Lung microvascular endothelial cell (primary cell): Measurements from ENCODE around the gene TMEM208. TPM values are rescaled to one million over a fixed set of nuclear protein-coding genes. Genes with fewer than 3 reads are reported as not detected.

Experiments used
- DNase-seq, 2 donors: peaks; one replicate each; pipeline versions ENCODE4 v3.0.0 to v3.0.0-alpha.2; 2010; ENCODE audit warnings: low read depth in 2 of 2
- total RNA-seq: library from RNA; depleted of rRNA; stranded (reverse); fragments of >200 nt; gene quantifications from 2 replicates; pipeline ENCODE4 v1.2.1, GENCODE V29; 2014

The TMEM208 gene
- total RNA-seq, 1 donor from 2014 or later, result 29.2 TPM

DNA sequence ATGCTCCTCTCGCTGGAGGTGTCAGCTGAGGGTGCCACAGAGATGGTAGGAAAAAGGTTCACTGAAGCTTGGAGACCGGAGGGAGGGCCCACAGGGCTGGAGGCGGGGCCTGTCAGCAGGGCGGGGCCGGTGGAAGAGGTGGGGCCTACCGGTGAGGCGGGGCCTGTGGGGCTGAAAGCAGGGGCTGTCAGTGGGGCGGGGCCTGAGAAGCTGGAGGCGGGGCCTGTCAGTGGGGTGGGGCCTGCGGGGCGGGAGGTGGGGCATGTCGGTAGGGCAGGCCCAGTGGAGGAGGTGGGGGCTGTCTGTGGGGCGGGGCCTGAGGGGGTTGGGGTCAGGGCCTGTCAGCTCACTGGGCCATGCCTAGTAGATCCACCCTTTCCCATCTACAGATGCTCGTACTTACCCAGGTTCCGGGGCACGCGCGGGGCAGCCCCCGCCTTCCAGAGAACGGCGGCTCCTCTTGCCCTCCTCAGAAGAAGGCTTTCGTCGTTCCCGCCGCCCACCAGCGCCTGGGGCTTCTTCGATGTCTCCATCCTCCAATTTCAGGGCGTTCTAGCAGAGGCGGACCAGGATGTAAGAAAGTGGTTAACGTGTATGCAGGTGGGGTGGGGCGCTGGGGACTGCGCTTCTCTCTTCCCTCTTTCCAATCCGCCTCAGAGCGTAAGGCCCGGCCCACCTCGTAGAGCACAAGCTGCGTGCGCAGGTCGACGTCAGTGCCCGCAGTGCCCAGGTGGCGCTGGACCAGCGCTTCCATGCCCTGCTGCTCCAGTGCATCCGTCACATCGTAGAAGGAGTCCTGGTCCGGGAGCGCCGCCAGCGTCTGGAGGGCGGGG is 9.8 kb downstream of the TMEM208 start:
- DNase-seq, result peak; percentile 72 to 77

- no peak for DNase-seq
Measured at GRCh38 chr16:67237396-67238277, 10.7 kb downstream of the TMEM208 start.

- DNase-seq, result no peak
Measured at GRCh38 chr16:67238278-67238575, 11.3 kb downstream of the TMEM208 start.

- DNase-seq, result no peak
Measured at GRCh38 chr16:67238806-67239470, 12.0 kb downstream of the TMEM208 start.

DNA sequence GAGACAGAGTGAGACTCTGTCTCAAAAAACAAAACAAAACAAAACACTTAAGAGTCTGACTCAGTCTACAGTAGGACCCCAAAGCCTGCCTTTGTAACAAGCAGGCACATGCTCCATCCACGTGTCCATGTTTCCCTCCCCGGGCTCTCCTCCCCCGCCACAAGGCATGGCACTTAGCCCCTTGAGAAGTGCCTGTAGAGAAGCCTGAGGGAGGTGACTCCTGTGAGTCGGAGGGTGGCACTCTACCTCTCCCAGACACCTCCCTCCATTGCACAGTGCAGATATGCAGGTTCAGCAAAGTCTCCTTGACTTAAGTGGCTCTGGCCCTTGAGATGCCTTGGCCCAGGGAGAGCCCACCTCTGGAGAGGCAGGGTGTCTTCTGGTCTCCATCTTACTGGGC is 13.6 kb downstream of the TMEM208 start:
- DNase-seq, result no peak

GRCh38 chr16:67241008-67241900 is 14.3 kb downstream of the TMEM208 start:
- peak; percentile 48 to 64 for DNase-seq

DNA sequence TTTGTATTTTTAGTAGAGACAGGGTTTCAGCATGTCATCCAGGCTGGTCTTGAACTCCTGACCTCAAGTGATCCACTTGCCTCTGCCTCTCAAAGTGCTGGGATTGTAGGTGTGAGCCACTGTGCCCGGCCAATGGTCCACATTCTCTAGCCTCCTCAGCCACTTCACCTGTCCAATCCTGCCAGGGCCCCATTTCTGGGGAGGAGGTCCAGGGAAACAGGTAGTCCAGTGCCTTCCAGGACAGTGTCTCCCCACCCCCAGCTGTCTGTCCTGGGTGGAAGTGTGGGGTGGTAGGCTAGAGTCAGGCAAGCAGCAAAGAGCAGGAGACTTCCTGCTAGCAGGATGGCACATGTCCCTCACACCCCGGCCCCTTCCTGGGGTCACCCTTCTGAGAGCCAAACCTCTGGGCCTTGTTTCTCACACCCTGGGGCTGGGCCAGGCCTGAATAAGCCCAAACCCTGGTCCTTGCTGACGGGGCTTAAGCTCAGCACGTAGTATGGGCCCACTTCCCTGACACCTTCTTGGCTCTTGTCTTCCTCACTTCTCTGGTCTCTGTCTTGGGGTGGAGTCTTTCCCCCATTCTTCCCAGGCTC is 15.3 kb downstream of the TMEM208 start:
- no peak for DNase-seq

- DNase-seq, result no peak
Measured at GRCh38 chr16:67243481-67243880, 16.6 kb downstream of the TMEM208 start.

- DNase-seq, result peak in 1 of 2 donors; percentile 94
Measured at GRCh38 chr16:67244387-67245185, 17.7 kb downstream of the TMEM208 start.

GRCh38 chr16:67245186-67245585 is 18.3 kb downstream of the TMEM208 start:
- DNase-seq, result no peak

DNA sequence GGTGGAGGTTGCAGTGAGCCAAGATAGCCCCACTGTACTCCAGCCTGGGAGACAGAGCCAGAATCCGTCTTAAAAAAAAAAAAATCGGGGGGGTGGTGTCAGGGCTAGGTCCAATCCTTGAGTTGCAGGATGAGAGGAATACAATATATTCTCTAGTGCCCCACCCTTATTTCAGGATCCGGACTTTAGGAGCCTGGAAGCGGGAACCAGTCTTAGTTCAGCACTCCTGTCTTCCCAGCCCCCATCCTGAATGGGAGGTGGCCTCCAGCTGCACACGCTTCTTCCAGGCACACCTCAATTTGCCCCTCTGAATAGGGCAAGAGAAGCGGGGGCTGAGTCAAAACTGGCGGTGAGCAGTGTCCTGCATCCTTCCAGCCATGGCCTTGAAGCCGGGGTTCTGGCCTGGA is 18.7 kb downstream of the TMEM208 start:
- no peak for DNase-seq

GRCh38 chr16:67246081-67246755 is 19.3 kb downstream of the TMEM208 start:
- peak; percentile 78 to 90 for DNase-seq

GRCh38 chr16:67246756-67247191 is 19.8 kb downstream of the TMEM208 start:
- peak; percentile 25 to 36 for DNase-seq

DNA sequence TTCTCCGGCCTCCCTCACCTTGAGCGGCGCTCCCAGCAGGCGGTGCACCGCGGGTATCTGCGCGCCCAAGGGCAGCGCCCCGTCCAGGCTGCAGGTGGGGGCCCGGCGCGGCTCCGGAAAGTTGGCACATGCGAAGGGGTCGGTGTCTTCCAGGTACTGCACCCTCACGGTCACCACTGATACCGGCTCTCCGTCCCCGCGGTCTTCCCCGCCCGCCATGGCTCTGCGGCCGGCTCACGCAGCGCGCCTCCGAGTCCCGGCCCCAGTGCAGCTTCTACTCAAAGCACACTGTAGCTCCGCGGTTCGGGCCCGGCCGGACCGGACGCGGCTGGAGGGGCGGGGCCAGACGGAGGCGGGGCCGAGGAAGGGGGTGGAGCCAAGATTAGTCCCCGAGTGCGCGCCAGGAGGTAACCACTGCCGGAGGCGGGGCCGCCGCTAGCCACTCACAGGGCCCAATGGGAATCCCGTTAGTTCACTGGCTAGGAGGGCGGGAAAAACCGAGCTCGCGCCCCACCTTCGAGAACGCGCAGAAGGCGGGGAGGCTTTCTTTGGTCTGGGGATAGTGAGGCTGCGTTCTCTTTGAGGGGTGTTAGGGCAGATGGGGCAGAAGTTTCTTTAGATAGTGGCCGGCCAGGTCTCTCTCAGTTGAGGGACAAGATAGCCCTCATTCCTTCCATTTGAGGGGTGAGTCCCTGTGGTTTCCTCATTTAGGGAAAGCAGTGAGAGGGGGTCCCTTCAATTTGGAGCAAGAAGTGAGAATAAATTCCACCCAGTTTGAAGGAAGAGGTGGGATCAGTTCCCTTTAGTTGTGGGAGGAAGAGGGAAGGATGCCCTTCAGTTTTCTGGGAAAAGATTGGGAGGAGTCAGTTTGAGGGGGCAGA is 20.5 kb downstream of the TMEM208 start, which contains the start of gene FHOD1:
FHOD1 (minus strand) TSS at position 290 of the 881 bp plus-strand sequence; CDS start at position 219, 71 bp downstream.
- peak; percentile 62 to 97 for DNase-seq

DNA sequence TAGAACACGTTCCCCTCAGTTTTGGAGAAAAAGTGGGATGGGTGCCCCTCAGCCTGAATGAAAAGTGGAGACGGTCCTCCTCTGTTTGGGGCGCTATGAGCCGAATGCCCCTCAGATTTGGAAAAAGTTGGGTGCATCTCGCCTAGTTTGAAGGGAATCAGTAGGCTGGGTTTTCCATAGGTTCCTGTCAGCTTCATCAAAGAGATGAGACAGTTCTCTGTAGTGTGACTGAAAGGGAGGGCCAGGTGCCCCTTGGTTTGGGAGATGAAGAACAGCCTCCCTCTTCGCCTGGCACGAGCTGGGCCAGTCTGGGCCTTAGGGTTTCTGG is 21.1 kb downstream of the TMEM208 start:
- no peak for DNase-seq

- peak; percentile 32 to 40 for DNase-seq
Measured at GRCh38 chr16:67248401-67249177, 21.7 kb downstream of the TMEM208 start, which contains the start of gene SLC9A5. SLC9A5 (plus strand) TSS chr16:67248979; CDS start chr16:67249015, 36 bp downstream.
